ENCODE data around the gene SOX5.

DNA sequence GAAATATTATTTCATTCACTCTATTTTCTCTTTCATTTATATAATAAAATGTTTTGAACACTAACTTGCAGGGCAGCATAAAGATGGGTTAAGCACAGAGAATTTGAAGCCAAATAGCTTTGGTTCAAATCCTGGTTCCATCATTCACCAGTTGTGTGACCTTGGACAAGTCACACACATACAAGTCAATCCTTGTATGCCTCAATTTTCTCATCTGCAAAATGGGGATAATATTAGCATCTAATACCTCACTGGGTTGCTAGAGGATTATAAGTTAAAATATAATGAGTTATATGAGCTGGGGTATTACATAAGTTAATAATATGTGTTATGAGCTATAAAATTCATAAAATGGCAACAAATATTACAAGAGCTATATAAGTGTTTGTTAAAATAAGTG is 94.9 kb downstream of the SOX5 start:
- TF ChIP-seq CTCF (IDR thresholded peaks at IDR 0.05) (no peak), EZH2 (IDR thresholded peaks at IDR 0.05; ENCODE audit: borderline replicate concordance, insufficient read depth, low read depth, low read length, poor library complexity, severe bottlenecking) (no peak)

Measured in B cell (primary cell).